NB4 (cell line): ENCODE data around the gene ZNF512.

Experiments used
- CTCF ChIP-seq: IDR thresholded peaks from one replicate; pipeline ENCODE4 v1.5.1; 2012; ENCODE audit warnings: low read depth, low read length
- POLR2A ChIP-seq: IDR thresholded peaks from 2 replicates; pipeline ENCODE4 v1.6.1; 2011; ENCODE audit warnings: mild to moderate bottlenecking; ENCODE audit not compliant: insufficient read length; ENCODE audit errors: extremely low read depth

- TF ChIP-seq CTCF, result no peak
- no peak for TF ChIP-seq POLR2A
These were observed 29.9 kb upstream of the ZNF512 start for GRCh38 chr2:27552941-27553340.
